Measurements from ENCODE around the gene GLB1L3. TPM values are rescaled to one million over a fixed set of nuclear protein-coding genes. Genes with fewer than 3 reads are reported as not detected.

GLB1L3 gene
- total and polyA plus RNA-seq, 2 experiments from 2014 or later = 0.17 TPM; not detected in 1

- Histone ChIP-seq H3K4me3 (no peak overlapping the region), H3K4me2 (no peak overlapping the region), H3K79me2 (no peaks in the 10 kb centered on the region), H4K20me1 (ENCODE audit: insufficient read depth, poor library complexity, severe bottlenecking) (no peaks in the 10 kb centered on the region), H3K9me2 (replicated peaks; ENCODE audit: insufficient read depth) (no peaks in the 10 kb centered on the region), H3K27ac (no peak overlapping the region), H3K36me3 (replicated peaks; ENCODE audit: insufficient read depth, low read depth) (no peaks in the 10 kb centered on the region), H3K27me3 (peaks cover 20% of the 10 kb centered on the region), H3K9me3 (ENCODE audit: low read depth) (no peaks in the 10 kb centered on the region), H3K4me1 (ENCODE audit: insufficient read depth) (peaks cover 9% of the 10 kb centered on the region), H2AFZ (no peak overlapping the region)
- WGBS (ENCODE audit: low lambda C conversion rate, missing lambda C conversion rate) = 85% methylated on average over 7 of the region's 7 CpGs
- DNase-seq (ENCODE audit: low spot score) = no peak
- TF ChIP-seq CTCF (IDR thresholded peaks at IDR 0.05; ENCODE audit: poor library complexity) (no peak), EZH2 (IDR thresholded peaks at IDR 0.05; ENCODE audit: borderline replicate concordance) (no peak), EZH2phosphoT487 (IDR thresholded peaks at IDR 0.05; ENCODE audit: low read depth, severe bottlenecking, unreplicated experiment) (no peak)
Measured at GRCh38 chr11:134333312-134333711, 57.1 kb downstream of the GLB1L3 start.

- WGBS (ENCODE audit: low lambda C conversion rate, missing lambda C conversion rate) = 87% methylated on average over 3 of the region's 3 CpGs
- peaks cover 9% of the 10 kb centered on the region for H3K4me1 ChIP-seq (ENCODE audit: insufficient read depth)
- H3K9me2 ChIP-seq (replicated peaks; ENCODE audit: insufficient read depth) = no peaks in the 10 kb centered on the region
- H2AFZ ChIP-seq = no peak overlapping the region
- no peak for DNase-seq (ENCODE audit: low spot score)
- no peaks in the 10 kb centered on the region for H3K9me3 ChIP-seq (ENCODE audit: low read depth)
- no peaks in the 10 kb centered on the region for H3K36me3 ChIP-seq (replicated peaks; ENCODE audit: insufficient read depth, low read depth)
- peaks cover 20% of the 10 kb centered on the region for H3K27me3 ChIP-seq
- TF ChIP-seq EZH2 (IDR thresholded peaks at IDR 0.05; ENCODE audit: borderline replicate concordance) (no peak), EZH2phosphoT487 (IDR thresholded peaks at IDR 0.05; ENCODE audit: low read depth, severe bottlenecking, unreplicated experiment) (no peak), CTCF (IDR thresholded peaks at IDR 0.05; ENCODE audit: poor library complexity) (no peak)
- H3K79me2 ChIP-seq = no peaks in the 10 kb centered on the region
- no peak overlapping the region for H3K27ac ChIP-seq
- no peak overlapping the region for H3K4me3 ChIP-seq
- no peak overlapping the region for H3K4me2 ChIP-seq
- H4K20me1 ChIP-seq (ENCODE audit: insufficient read depth, poor library complexity, severe bottlenecking) = no peaks in the 10 kb centered on the region
Measured at GRCh38 chr11:134333946-134334345, 57.8 kb downstream of the GLB1L3 start.

GRCh38 chr11:134334796-134335571 is 58.8 kb downstream of the GLB1L3 start:
- Histone ChIP-seq H4K20me1 (ENCODE audit: insufficient read depth, poor library complexity, severe bottlenecking) (no peaks in the 10 kb centered on the region), H3K4me3 (no peak overlapping the region), H3K36me3 (replicated peaks; ENCODE audit: insufficient read depth, low read depth) (no peaks in the 10 kb centered on the region), H3K79me2 (no peaks in the 10 kb centered on the region), H3K27ac (no peak overlapping the region), H3K9me3 (ENCODE audit: low read depth) (no peaks in the 10 kb centered on the region), H3K4me2 (no peak overlapping the region), H2AFZ (no peak overlapping the region), H3K27me3 (peaks cover 20% of the 10 kb centered on the region), H3K9me2 (replicated peaks; ENCODE audit: insufficient read depth) (no peaks in the 10 kb centered on the region), H3K4me1 (ENCODE audit: insufficient read depth) (peaks cover 9% of the 10 kb centered on the region)
- 87% methylated on average over 10 of the region's 10 CpGs for WGBS (ENCODE audit: low lambda C conversion rate, missing lambda C conversion rate)
- DNase-seq (ENCODE audit: low spot score) = no peak
- TF ChIP-seq EZH2 (IDR thresholded peaks at IDR 0.05; ENCODE audit: borderline replicate concordance) (no peak), EZH2phosphoT487 (IDR thresholded peaks at IDR 0.05; ENCODE audit: low read depth, severe bottlenecking, unreplicated experiment) (no peak), CTCF (IDR thresholded peaks at IDR 0.05; ENCODE audit: poor library complexity) (no peak)

All from hepatocyte (in vitro differentiated cells).